Skeletal muscle satellite cell (primary cell): ENCODE measurements around the gene RNFT2.
A peak's percentile ranks its signal among the peaks of the same experiment; 100 is the strongest.
"Not testable (repeated sequence)": the region's sequence is repeated elsewhere in the genome, so short reads cannot be mapped to it uniquely, and the experiment has no call there.

ENCODE experiments used
- H3K27me3 ChIP-seq: 2 replicates; pipeline ENCODE4 v1.7.0; 2013; ENCODE audit warnings: low read length; ENCODE audit not compliant: control insufficient read depth, insufficient read depth
- H3K36me3 ChIP-seq: 2 replicates; pipeline ENCODE4 v1.7.0; 2013; ENCODE audit warnings: mild to moderate bottlenecking, control low read depth, low read length; ENCODE audit not compliant: insufficient read depth
- H3K4me1 ChIP-seq: 2 replicates; pipeline ENCODE4 v1.7.0; 2013; ENCODE audit warnings: low read length; ENCODE audit not compliant: control insufficient read depth, insufficient read depth
- H3K4me2 ChIP-seq: 2 replicates; pipeline ENCODE4 v1.7.0; 2013; ENCODE audit warnings: mild to moderate bottlenecking, low read length
- H3K4me3 ChIP-seq: 2 replicates; pipeline ENCODE4 v1.7.0; 2013; ENCODE audit warnings: low read length
- H3K9ac ChIP-seq: 2 replicates; pipeline ENCODE4 v1.7.0; 2013; ENCODE audit warnings: mild to moderate bottlenecking, low read depth, low read length, moderate library complexity
- H3K9me3 ChIP-seq: replicated peaks from 2 replicates; pipeline ENCODE4 v1.7.0; 2013; ENCODE audit warnings: mild to moderate bottlenecking, control low read depth, low read length

RNFT2 gene

DNA sequence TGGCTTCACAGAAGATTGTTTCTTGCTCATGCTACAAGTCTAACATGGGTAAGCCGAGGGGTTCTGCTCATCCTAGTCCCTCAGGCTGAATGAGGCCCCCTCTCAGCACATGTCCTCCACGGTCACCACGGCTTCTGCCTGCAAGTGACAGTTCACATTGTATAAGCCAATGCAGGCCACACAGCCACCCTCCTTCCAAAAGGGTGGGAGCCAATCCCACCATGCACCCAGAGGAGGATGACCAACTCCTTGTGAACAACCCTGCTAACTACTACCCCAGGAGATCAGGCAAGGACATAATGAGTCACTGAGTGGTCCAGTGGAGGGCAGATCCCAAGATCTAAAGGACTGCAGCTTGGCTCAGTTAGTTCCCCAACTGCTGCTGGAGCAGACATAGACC, 6.3 kb upstream of the RNFT2 start:
- H3K9me3 ChIP-seq = no peaks in the 10 kb centered on the region
- H3K4me3 ChIP-seq = no peak overlapping the region
- no peak overlapping the region for H3K9ac ChIP-seq
- H3K4me1 ChIP-seq = peaks cover 7% of the 10 kb centered on the region
- H3K36me3 ChIP-seq = peaks cover 18% of the 10 kb centered on the region
- H3K4me2 ChIP-seq = no peak overlapping the region
- H3K27me3 ChIP-seq = no peaks in the 10 kb centered on the region

GRCh38 chr12:116734156-116734768, 3.9 kb upstream of the RNFT2 start:
- Histone ChIP-seq H3K27me3 (no peaks in the 10 kb centered on the region), H3K9me3 (no peaks in the 10 kb centered on the region), H3K4me2 (no peak overlapping the region), H3K4me3 (no peak overlapping the region), H3K36me3 (peaks cover 18% of the 10 kb centered on the region), H3K9ac (no peak overlapping the region), H3K4me1 (peaks cover 11% of the 10 kb centered on the region)

- H3K4me1 ChIP-seq = peaks cover 11% of the 10 kb centered on the region
- H3K36me3 ChIP-seq = peaks cover 18% of the 10 kb centered on the region
- no peaks in the 10 kb centered on the region for H3K27me3 ChIP-seq
Observed at GRCh38 chr12:116735084-116735483, 3.0 kb upstream of the RNFT2 start.

DNA sequence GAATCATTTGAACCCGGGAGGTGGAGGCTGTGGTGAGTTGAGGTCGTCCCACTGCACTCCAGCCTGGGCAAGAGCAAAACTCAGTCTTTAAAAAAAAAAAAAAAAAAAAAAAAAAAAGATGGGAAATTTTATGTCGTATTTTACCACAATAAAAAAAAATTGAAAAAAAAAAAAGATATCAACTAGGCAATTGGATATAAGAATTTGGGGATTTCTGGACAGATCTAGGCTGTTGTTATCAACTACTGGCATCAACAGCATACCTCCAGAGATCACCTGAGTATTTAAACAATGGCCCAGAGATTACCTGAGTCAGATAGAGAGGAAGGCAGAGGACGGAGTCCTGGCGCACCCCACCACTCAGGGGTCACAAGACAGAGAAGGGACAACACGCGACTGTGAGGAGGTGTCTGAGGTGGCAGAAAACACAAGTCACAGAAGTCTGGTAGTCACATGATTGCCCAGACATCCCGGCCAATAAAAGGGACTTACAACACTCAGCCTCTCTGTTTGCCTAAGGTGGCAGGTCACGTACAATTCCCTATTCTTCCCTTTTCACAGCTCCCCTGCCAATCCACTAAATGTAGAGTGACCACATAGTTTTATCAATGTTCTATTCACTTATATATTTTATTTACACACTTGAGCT, 2.0 kb upstream of the RNFT2 start:
- peaks cover 18% of the 10 kb centered on the region for H3K36me3 ChIP-seq
- H3K4me1 ChIP-seq = peaks cover 11% of the 10 kb centered on the region
- peak overlapping the region; percentile 94 for H3K4me2 ChIP-seq
- H3K9me3 ChIP-seq = no peaks in the 10 kb centered on the region
- peak overlapping the region; percentile 88 for H3K4me3 ChIP-seq
- peak overlapping the region; percentile 91 for H3K9ac ChIP-seq
- H3K27me3 ChIP-seq = no peaks in the 10 kb centered on the region

More at GRCh38 chr12:116735084-116735483, 3.0 kb upstream of the RNFT2 start:
- Histone ChIP-seq H3K9ac (no peak overlapping the region), H3K9me3 (no peaks in the 10 kb centered on the region), H3K4me2 (no peak overlapping the region), H3K4me3 (no peak overlapping the region)

DNA sequence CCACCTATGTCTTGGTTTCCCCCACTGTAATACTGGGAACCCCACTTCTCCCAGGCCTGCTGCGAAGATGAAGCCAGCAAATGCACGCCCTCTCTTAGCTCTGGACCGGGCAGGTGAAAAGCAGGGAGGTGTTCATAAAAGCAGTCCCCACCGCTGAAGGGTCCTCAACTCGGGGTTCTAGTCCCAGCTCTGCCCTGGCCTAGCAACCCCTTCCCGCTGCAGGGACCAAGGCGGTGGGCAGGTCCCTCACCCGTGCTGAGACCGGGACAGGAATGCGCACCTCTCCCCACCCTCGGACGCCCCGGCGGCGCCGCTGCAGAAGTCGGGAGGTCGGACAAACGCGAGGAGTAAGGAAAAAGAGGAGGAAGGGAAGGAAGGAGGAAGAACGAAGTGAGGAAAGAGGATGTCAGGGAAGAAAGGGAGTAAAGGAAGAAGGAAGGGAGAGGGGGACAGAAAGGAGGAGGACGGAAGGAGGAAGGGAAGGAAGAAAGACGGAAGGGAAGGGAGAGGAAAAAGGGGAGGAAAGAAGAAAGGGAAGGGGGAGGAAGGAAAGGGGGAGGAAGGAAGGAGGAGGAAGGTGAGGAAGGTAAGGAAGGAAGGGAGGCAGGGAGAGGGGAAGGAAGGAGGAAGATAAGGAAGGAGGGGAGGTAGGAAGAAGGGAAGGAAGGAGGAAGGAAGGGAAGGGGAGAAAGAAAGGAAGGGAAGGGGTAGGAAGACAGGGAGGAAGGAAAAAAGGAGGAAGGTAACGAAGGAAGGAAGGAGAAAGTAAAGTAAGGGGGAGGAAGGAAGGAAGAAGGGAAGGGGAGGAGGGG, 947 bp upstream of the RNFT2 start:
- H3K4me1 ChIP-seq = peaks cover 11% of the 10 kb centered on the region
- H3K9ac ChIP-seq = peak overlapping the region; percentile 91
- no peaks in the 10 kb centered on the region for H3K9me3 ChIP-seq
- H3K27me3 ChIP-seq = no peaks in the 10 kb centered on the region
- H3K36me3 ChIP-seq = peaks cover 18% of the 10 kb centered on the region
- peak overlapping the region; percentile 94 for H3K4me2 ChIP-seq
- peak overlapping the region; percentile 88 for H3K4me3 ChIP-seq

- Histone ChIP-seq H3K4me3 (no peak overlapping the region), H3K27me3 (no peaks in the 10 kb centered on the region), H3K36me3 (peaks cover 7% of the 10 kb centered on the region), H3K4me1 (peaks cover 8% of the 10 kb centered on the region), H3K4me2 (no peak overlapping the region), H3K9ac (no peak overlapping the region), H3K9me3 (no peaks in the 10 kb centered on the region)
Observed at GRCh38 chr12:116739381-116739887, 1.3 kb downstream of the RNFT2 start.

- not testable (repeated sequence) for H3K27me3 ChIP-seq, H3K4me2 ChIP-seq, H3K9me3 ChIP-seq, H3K36me3 ChIP-seq, H3K9ac ChIP-seq, H3K4me1 ChIP-seq, H3K4me3 ChIP-seq
Observed at GRCh38 chr12:116742787-116743186, 4.7 kb downstream of the RNFT2 start.

DNA sequence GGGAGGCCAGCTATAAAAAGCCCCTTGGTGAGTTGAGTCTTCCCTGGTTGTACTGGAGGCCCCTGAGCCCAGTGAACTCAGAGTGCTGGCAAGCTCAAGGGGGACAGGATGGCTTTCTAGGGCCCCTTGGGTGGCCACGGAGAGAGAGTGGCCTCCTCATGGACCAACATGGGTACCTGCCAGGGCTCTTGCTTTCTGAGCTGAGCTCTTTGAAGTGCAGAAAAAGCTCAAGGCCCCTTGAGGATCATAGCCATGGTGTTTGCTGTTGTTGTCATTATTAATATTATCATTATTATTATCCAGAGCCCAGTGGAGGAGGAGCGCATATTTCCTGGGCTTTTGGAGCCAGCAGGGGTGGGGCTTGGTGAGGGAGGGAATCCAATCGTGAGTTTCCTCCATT, 6.7 kb downstream of the RNFT2 start:
- no peak overlapping the region for H3K4me3 ChIP-seq
- H3K9me3 ChIP-seq = no peaks in the 10 kb centered on the region
- H3K9ac ChIP-seq = no peak overlapping the region
- no peak overlapping the region for H3K4me2 ChIP-seq
- no peaks in the 10 kb centered on the region for H3K27me3 ChIP-seq
- no peaks in the 10 kb centered on the region for H3K36me3 ChIP-seq
- no peaks in the 10 kb centered on the region for H3K4me1 ChIP-seq

DNA sequence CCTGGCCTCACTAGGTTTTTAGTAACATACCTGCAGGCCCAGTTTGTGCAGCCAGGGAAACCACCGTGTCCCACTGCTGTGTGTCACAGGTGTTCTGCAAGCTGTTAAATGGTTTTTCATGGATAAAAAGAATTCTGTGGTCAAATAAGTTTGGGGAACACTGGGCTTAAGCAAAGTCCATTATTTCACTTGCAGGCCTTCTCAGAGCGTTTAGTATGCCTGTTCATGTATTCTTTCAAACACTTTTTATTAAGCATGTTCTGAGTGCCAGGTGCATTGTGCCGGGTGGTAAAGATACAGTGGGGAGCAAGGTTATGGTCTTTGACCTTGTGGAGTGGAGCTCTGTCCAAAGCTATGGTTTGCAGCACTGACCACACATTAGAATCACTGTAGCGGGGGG, 7.4 kb downstream of the RNFT2 start:
- H3K4me2 ChIP-seq = no peak overlapping the region
- H3K4me3 ChIP-seq = no peak overlapping the region
- H3K4me1 ChIP-seq = no peaks in the 10 kb centered on the region
- no peak overlapping the region for H3K9ac ChIP-seq
- H3K36me3 ChIP-seq = no peaks in the 10 kb centered on the region
- H3K9me3 ChIP-seq = no peaks in the 10 kb centered on the region
- H3K27me3 ChIP-seq = no peaks in the 10 kb centered on the region

DNA sequence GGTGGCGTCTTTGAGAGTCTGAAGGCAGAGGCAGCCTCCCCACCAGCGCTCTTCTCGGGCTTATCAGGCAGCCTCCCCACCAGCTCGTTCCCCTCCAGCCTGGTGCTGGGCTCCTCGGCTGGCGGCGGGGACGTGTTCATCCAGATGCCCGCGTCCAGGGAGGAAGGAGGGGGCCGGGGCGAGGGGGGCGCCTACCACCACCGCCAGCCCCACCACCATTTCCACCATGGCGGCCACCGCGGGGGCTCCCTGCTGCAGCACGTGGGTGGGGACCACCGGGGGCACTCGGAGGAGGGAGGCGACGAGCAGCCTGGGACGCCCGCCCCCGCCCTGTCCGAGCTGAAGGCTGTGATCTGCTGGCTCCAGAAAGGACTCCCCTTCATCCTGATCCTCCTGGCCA, 11.8 kb downstream of the RNFT2 start:
- Histone ChIP-seq H3K4me3 (no peak overlapping the region), H3K27me3 (no peaks in the 10 kb centered on the region), H3K4me2 (no peak overlapping the region), H3K9ac (no peak overlapping the region), H3K36me3 (no peaks in the 10 kb centered on the region), H3K9me3 (no peaks in the 10 kb centered on the region), H3K4me1 (no peaks in the 10 kb centered on the region)

- Histone ChIP-seq H3K9ac (no peak overlapping the region), H3K27me3 (no peaks in the 10 kb centered on the region), H3K4me2 (no peak overlapping the region), H3K4me1 (no peaks in the 10 kb centered on the region), H3K36me3 (no peaks in the 10 kb centered on the region), H3K9me3 (no peaks in the 10 kb centered on the region), H3K4me3 (no peak overlapping the region)
Observed at GRCh38 chr12:116750298-116750697, 12.2 kb downstream of the RNFT2 start.
